Measurements from ENCODE around the gene COX7A2. TPM values are rescaled to one million over a fixed set of nuclear protein-coding genes. Genes with fewer than 3 reads are reported as not detected.

The COX7A2 gene
- total RNA-seq (100 to 1,000 TPM; 199 to 312 TPM), polyA plus RNA-seq (1,000 to 10,000 TPM in 1 of 2 donors, 100 to 1,000 TPM in 1; 299 to 1,052 TPM)
- long read RNA-seq, donor 1, transcript COX7A2-202 (4 exons, 773 nt), result major isoform, 24 of 31 reads
- long read RNA-seq, donor 1, partial matches to known transcripts, result 0 of 31 reads
- long read RNA-seq, donor 1, other reads (novel, unspliced or antisense), result 4 of 31 reads
- long read RNA-seq, donor 2, transcript COX7A2-202 (4 exons, 773 nt), result major isoform, 28 of 29 reads
- long read RNA-seq, donor 2, partial matches to known transcripts, result 0 of 29 reads
- long read RNA-seq, donor 2, other reads (novel, unspliced or antisense), result 1 of 29 reads

GRCh38 chr6:75243333-75244062 lies at the start of gene COX7A2:
COX7A2 (minus strand) TSS chr6:75243801; CDS start chr6:75243734, 67 bp downstream.
- no peaks in the 10 kb centered on the region for H3K9me3 ChIP-seq (ENCODE audit: control insufficient read depth, low read length)
- intact Hi-C loops (cut with DNase I), result no loop called here
- ATAC-seq (ENCODE audit: low FRiP score) (peak; percentile 99), DNase-seq (peak; percentile 93 to 95)
- no peaks in the 10 kb centered on the region for H3K27me3 ChIP-seq (ENCODE audit: control insufficient read depth in 1 of 2, insufficient read depth in 2 of 2, low read length in 1 of 2)
- WGBS, 2 donors, result 0 to 1% methylated on average over 36 of the region's 36 CpGs
- peaks cover 3 to 4% of the 10 kb centered on the region in 2 donors for H3K36me3 ChIP-seq (ENCODE audit: control insufficient read depth in 1 of 2, insufficient read depth in 2 of 2, low read length in 1 of 2)
- H3K4me3 ChIP-seq (ENCODE audit: low read length in 2 of 2), result peak within 1 kb of the TSS; percentile 65 to 88
- H3K27ac ChIP-seq (ENCODE audit: low read depth in 1 of 2, low read length in 2 of 2), result peak within 1 kb of the TSS in 1 of 2 donors; percentile 86
- no peaks in the 10 kb centered on the region for H3K4me1 ChIP-seq (ENCODE audit: control insufficient read depth in 1 of 2, insufficient read depth in 2 of 2, low read length in 2 of 2)

- Histone ChIP-seq H3K4me3 (ENCODE audit: low read length in 2 of 2) (no peak overlapping the region), H3K27me3 (ENCODE audit: control insufficient read depth in 1 of 2, insufficient read depth in 2 of 2, low read length in 1 of 2) (no peaks in the 10 kb centered on the region), H3K27ac (ENCODE audit: low read depth in 1 of 2, low read length in 2 of 2) (no peak overlapping the region), H3K36me3 (ENCODE audit: control insufficient read depth in 1 of 2, insufficient read depth in 2 of 2, low read length in 1 of 2) (no peaks in the 10 kb centered on the region), H3K9me3 (ENCODE audit: control insufficient read depth, low read length) (no peaks in the 10 kb centered on the region), H3K4me1 (ENCODE audit: control insufficient read depth in 1 of 2, insufficient read depth in 2 of 2, low read length in 2 of 2) (peaks cover 0 to 5% of the 10 kb centered on the region in 2 donors)
- 58 to 66% methylated on average over 2 of the region's 2 CpGs for WGBS, 2 donors
- DNase-seq (no peak), ATAC-seq (ENCODE audit: low FRiP score) (no peak)
- intact Hi-C loops (cut with DNase I), result no loop called here
Observed at GRCh38 chr6:75292555-75292954, 49.0 kb upstream of the COX7A2 start.

DNA sequence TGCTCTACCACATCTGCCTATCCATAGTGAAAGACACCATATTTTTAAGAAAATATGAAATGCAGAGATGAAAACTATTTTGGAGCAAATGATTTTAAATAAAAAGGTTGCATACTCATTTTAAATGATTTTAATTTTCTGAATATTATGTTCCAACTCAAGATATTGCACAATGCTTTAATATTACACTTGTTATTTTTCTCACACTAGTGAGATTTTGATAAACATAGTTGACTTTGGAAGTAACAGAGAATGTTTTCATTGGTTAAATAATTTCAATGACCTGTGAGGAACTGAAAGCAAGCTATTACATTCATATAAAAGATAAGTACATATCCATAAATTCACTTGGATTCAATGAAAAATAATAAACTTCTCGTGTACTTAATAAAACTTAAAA lies 48.1 kb upstream of the COX7A2 start:
- Histone ChIP-seq H3K27ac (ENCODE audit: low read depth in 1 of 2, low read length in 2 of 2) (no peak overlapping the region), H3K4me1 (ENCODE audit: control insufficient read depth in 1 of 2, insufficient read depth in 2 of 2, low read length in 2 of 2) (peaks cover 0 to 5% of the 10 kb centered on the region in 2 donors), H3K9me3 (ENCODE audit: control insufficient read depth, low read length) (no peaks in the 10 kb centered on the region), H3K27me3 (ENCODE audit: control insufficient read depth in 1 of 2, insufficient read depth in 2 of 2, low read length in 1 of 2) (no peaks in the 10 kb centered on the region), H3K36me3 (ENCODE audit: control insufficient read depth in 1 of 2, insufficient read depth in 2 of 2, low read length in 1 of 2) (no peaks in the 10 kb centered on the region), H3K4me3 (ENCODE audit: low read length in 2 of 2) (no peak overlapping the region)
- ATAC-seq (ENCODE audit: low FRiP score), result no peak
- intact Hi-C loops (cut with DNase I), result no loop called here
- DNase-seq, result no peak
- WGBS, 2 donors, result 0 to 5% methylated on average over 1 of the region's 1 CpG

GRCh38 chr6:75291331-75291730 lies 47.7 kb upstream of the COX7A2 start:
- Histone ChIP-seq H3K27ac (ENCODE audit: low read depth in 1 of 2, low read length in 2 of 2) (peak overlapping the region; percentile 67 to 79), H3K9me3 (ENCODE audit: control insufficient read depth, low read length) (no peaks in the 10 kb centered on the region), H3K36me3 (ENCODE audit: control insufficient read depth in 1 of 2, insufficient read depth in 2 of 2, low read length in 1 of 2) (no peaks in the 10 kb centered on the region), H3K4me1 (ENCODE audit: control insufficient read depth in 1 of 2, insufficient read depth in 2 of 2, low read length in 2 of 2) (peaks cover 0 to 5% of the 10 kb centered on the region in 2 donors), H3K4me3 (ENCODE audit: low read length in 2 of 2) (no peak overlapping the region), H3K27me3 (ENCODE audit: control insufficient read depth in 1 of 2, insufficient read depth in 2 of 2, low read length in 1 of 2) (no peaks in the 10 kb centered on the region)
- ATAC-seq (ENCODE audit: low FRiP score) (no peak), DNase-seq (no peak)
- WGBS, 2 donors, result 35 to 40% methylated on average over 2 of the region's 2 CpGs
- intact Hi-C loops (cut with DNase I), result no loop called here

DNA sequence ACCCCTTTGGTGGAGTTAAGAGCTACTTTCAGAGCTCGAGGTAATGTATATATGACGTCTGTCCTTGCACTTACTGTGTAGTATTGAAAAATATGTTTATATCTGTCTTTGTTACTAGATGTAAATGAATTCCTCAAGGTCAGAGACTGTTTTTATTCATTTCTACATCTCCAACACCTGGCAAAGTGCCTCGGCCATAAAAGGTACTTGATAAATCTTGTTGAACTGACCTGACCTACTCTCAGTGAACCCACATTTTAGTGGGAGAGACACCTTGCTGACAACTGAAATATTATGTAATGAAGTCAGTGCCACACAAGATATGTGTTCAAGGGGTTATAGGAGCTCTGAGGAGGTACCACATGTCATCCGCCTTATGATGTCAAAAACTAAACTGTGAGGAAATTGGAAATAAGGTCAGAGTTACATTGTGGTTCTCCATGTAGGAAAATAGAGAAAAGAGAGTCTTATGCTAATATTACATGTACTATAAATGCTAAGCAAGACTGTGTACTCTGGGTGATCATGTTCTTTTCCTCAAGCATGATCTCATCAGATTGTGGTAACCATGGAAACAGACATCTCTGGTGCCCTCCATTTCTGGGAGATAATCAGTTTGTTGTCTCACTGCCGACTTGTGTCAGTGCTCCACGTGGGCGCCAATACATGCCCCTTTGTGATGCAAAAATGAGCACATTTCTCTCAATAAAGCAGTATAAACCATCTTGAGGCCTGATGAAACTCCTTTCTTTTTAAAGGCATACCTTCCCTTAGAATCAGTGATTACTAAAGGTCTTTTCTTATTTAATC lies 46.7 kb upstream of the COX7A2 start:
- Histone ChIP-seq H3K27me3 (ENCODE audit: control insufficient read depth in 1 of 2, insufficient read depth in 2 of 2, low read length in 1 of 2) (no peaks in the 10 kb centered on the region), H3K9me3 (ENCODE audit: control insufficient read depth, low read length) (no peaks in the 10 kb centered on the region), H3K27ac (ENCODE audit: low read depth in 1 of 2, low read length in 2 of 2) (peak overlapping the region; percentile 7 to 67), H3K4me3 (ENCODE audit: low read length in 2 of 2) (no peak overlapping the region), H3K36me3 (ENCODE audit: control insufficient read depth in 1 of 2, insufficient read depth in 2 of 2, low read length in 1 of 2) (no peaks in the 10 kb centered on the region), H3K4me1 (ENCODE audit: control insufficient read depth in 1 of 2, insufficient read depth in 2 of 2, low read length in 2 of 2) (peaks cover 0 to 5% of the 10 kb centered on the region in 2 donors)
- 36 to 51% methylated on average over 7 of the region's 7 CpGs for WGBS, 2 donors
- DNase-seq, result no peak
- intact Hi-C loops (cut with DNase I), result no loop called here
- ATAC-seq (ENCODE audit: low FRiP score), result no peak

GRCh38 chr6:75288023-75288422 lies 44.4 kb upstream of the COX7A2 start:
- 90 to 92% methylated on average over 1 of the region's 1 CpG for WGBS, 2 donors
- Histone ChIP-seq H3K27ac (ENCODE audit: low read depth in 1 of 2, low read length in 2 of 2) (no peak overlapping the region), H3K4me1 (ENCODE audit: control insufficient read depth in 1 of 2, insufficient read depth in 2 of 2, low read length in 2 of 2) (peaks cover 0 to 5% of the 10 kb centered on the region in 2 donors), H3K4me3 (ENCODE audit: low read length in 2 of 2) (no peak overlapping the region), H3K9me3 (ENCODE audit: control insufficient read depth, low read length) (no peaks in the 10 kb centered on the region), H3K27me3 (ENCODE audit: control insufficient read depth in 1 of 2, insufficient read depth in 2 of 2, low read length in 1 of 2) (no peaks in the 10 kb centered on the region), H3K36me3 (ENCODE audit: control insufficient read depth in 1 of 2, insufficient read depth in 2 of 2, low read length in 1 of 2) (no peaks in the 10 kb centered on the region)
- intact Hi-C loops (cut with DNase I), result loop anchor here in 1 of 2 donors (5.0 kb wide), 1 partner anchor 214 kb away; no protein-coding TSS in a partner anchor
- DNase-seq, result no peak
- no peak for ATAC-seq (ENCODE audit: low FRiP score)

DNA sequence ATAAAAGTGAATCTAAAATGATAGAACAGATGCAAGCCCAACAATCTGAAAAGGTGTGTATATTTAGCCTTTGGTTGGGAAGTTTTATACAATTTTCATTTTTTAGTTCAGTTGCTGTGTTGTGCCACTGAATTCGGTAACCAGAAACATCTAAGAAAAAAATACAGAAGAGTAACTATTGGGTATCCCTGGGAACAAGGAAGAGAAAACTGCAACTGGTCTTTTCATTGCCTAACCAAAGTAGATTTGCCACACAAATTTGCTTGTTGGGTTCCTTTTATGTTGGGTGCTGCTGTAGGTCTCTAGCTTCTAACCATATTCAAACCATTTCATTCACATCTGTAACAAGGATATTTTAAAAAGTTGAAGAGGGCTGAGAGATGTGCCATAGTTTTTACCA lies 43.8 kb upstream of the COX7A2 start:
- intact Hi-C loops (cut with DNase I), result loop anchor here in 1 of 2 donors (5.0 kb wide), 1 partner anchor 215 kb away; no protein-coding TSS in a partner anchor
- H3K4me1 ChIP-seq (ENCODE audit: control insufficient read depth in 1 of 2, insufficient read depth in 2 of 2, low read length in 2 of 2), result peaks cover 0 to 5% of the 10 kb centered on the region in 2 donors
- H3K36me3 ChIP-seq (ENCODE audit: control insufficient read depth in 1 of 2, insufficient read depth in 2 of 2, low read length in 1 of 2), result no peaks in the 10 kb centered on the region
- no peak overlapping the region for H3K4me3 ChIP-seq (ENCODE audit: low read length in 2 of 2)
- 83 to 90% methylated on average over 1 of the region's 1 CpG for WGBS, 2 donors
- H3K27me3 ChIP-seq (ENCODE audit: control insufficient read depth in 1 of 2, insufficient read depth in 2 of 2, low read length in 1 of 2), result no peaks in the 10 kb centered on the region
- DNase-seq, result no peak
- no peak for ATAC-seq (ENCODE audit: low FRiP score)
- no peaks in the 10 kb centered on the region for H3K9me3 ChIP-seq (ENCODE audit: control insufficient read depth, low read length)
- no peak overlapping the region for H3K27ac ChIP-seq (ENCODE audit: low read depth in 1 of 2, low read length in 2 of 2)

GRCh38 chr6:75286955-75287354 lies 43.4 kb upstream of the COX7A2 start:
- intact Hi-C loops (cut with DNase I), result loop anchor here in 1 of 2 donors (5.0 kb wide), 1 partner anchor 215 kb away; no protein-coding TSS in a partner anchor
- no peak for ATAC-seq (ENCODE audit: low FRiP score)
- Histone ChIP-seq H3K4me3 (ENCODE audit: low read length in 2 of 2) (no peak overlapping the region), H3K36me3 (ENCODE audit: control insufficient read depth in 1 of 2, insufficient read depth in 2 of 2, low read length in 1 of 2) (no peaks in the 10 kb centered on the region), H3K9me3 (ENCODE audit: control insufficient read depth, low read length) (no peaks in the 10 kb centered on the region), H3K4me1 (ENCODE audit: control insufficient read depth in 1 of 2, insufficient read depth in 2 of 2, low read length in 2 of 2) (peaks cover 0 to 7% of the 10 kb centered on the region in 2 donors), H3K27ac (ENCODE audit: low read depth in 1 of 2, low read length in 2 of 2) (no peak overlapping the region), H3K27me3 (ENCODE audit: control insufficient read depth in 1 of 2, insufficient read depth in 2 of 2, low read length in 1 of 2) (no peaks in the 10 kb centered on the region)
- DNase-seq, result no peak
- WGBS, 2 donors, result 89 to 92% methylated on average over 2 of the region's 2 CpGs
